H1 (cell line): ENCODE measurements around the gene EPM2A. TPM values are rescaled to one million over a fixed set of nuclear protein-coding genes. Genes with fewer than 3 reads are reported as not detected.

Experiments used
- CTCF ChIA-PET: fragments of 300-600 bp; sonication (Branson Sonifier 250); formaldehyde crosslinking; loops from one replicate; lab custom pipeline; 2021; ENCODE audit not compliant: partially characterized antibody; lab: Charles Lee
- POLR2A ChIA-PET: fragments of 300-600 bp; sonication (Branson Sonifier 250); formaldehyde crosslinking; loops from one replicate; lab custom pipeline; 2021; ENCODE audit warnings: inconsistent platforms; ENCODE audit not compliant: partially characterized antibody; lab: Charles Lee
- DNase-seq, 2 experiments: peaks; one replicate each; pipeline versions ENCODE4 v3.0.0 to v3.0.0-alpha.2; 2010 to 2022; ENCODE audit warnings: low spot score in 2 of 2, low read depth in 1 of 2, mixed read lengths in 1 of 2
- FAIRE-seq: peaks from 2 replicates; lab custom pipeline; 2011; peaks lifted over from hg19 to GRCh38; lab: Jason Lieb, UNC
- H2AFZ ChIP-seq: 2 replicates; pipeline ENCODE4 v1.8.1; 2012; ENCODE audit warnings: low read length, inconsistent platforms
- H2AK5ac ChIP-seq: 2 replicates; pipeline ENCODE4 v1.6.1; 2013; ENCODE audit warnings: low read depth, low read length
- H2BK120ac ChIP-seq: replicated peaks from 2 replicates; pipeline ENCODE3; 2013; ENCODE audit warnings: low read depth, low read length, inconsistent platforms
- H2BK12ac ChIP-seq: 2 replicates; pipeline ENCODE4 v1.6.1; 2013; ENCODE audit warnings: low read depth, low read length
- H2BK15ac ChIP-seq: 2 replicates; pipeline ENCODE4 v1.6.1; 2013; ENCODE audit warnings: low read length
- H2BK20ac ChIP-seq: 2 replicates; pipeline ENCODE4 v1.6.1; 2013; ENCODE audit warnings: low read length
- H2BK5ac ChIP-seq: 2 replicates; pipeline ENCODE4 v1.6.1; 2013; ENCODE audit warnings: low read depth, low read length
- H3K14ac ChIP-seq: 2 replicates; pipeline ENCODE4 v1.6.1; 2013; ENCODE audit warnings: inconsistent platforms; ENCODE audit not compliant: insufficient read length
- H3K18ac ChIP-seq: 2 replicates; pipeline ENCODE4 v1.6.1; 2013; ENCODE audit warnings: low read length; ENCODE audit errors: extremely low read depth
- H3K23ac ChIP-seq: 2 replicates; pipeline ENCODE4 v1.6.1; 2013; ENCODE audit warnings: inconsistent platforms; ENCODE audit not compliant: insufficient read length
- H3K23me2 ChIP-seq: 2 replicates; pipeline ENCODE4 v1.6.1; 2013; ENCODE audit warnings: low read depth, low read length
- H3K27ac ChIP-seq: 2 replicates; pipeline ENCODE4 v1.6.1; 2011; ENCODE audit warnings: low read depth, low read length, inconsistent platforms
- H3K27me3 ChIP-seq, 4 experiments: replicated peaks in 1 of 4; 1 replicate in 1 of 4; 2 replicates in 3 of 4; pipeline versions ENCODE4 v1.6.1 to v1.8.1; 2011 to 2013; ENCODE audit warnings: low read length in 3 of 4, mild to moderate bottlenecking in 3 of 4, inconsistent platforms in 2 of 4, mixed read lengths in 2 of 4, moderate library complexity in 1 of 4; ENCODE audit not compliant: control insufficient read depth in 3 of 4, insufficient read depth in 3 of 4; ENCODE audit errors: extremely low read depth in 1 of 4
- H3K36me3 ChIP-seq, 4 experiments: 2 replicates each; pipeline versions ENCODE4 v1.6.1 to v1.8.1; 2011 to 2013; ENCODE audit warnings: mild to moderate bottlenecking in 4 of 4, low read length in 3 of 4, moderate library complexity in 2 of 4, control low read depth in 1 of 4, inconsistent platforms in 1 of 4; ENCODE audit not compliant: insufficient read depth in 4 of 4, control insufficient read depth in 2 of 4
- H3K4ac ChIP-seq: replicated peaks from 2 replicates; pipeline ENCODE3; 2013; ENCODE audit warnings: low read length, low read depth, mixed read lengths, inconsistent platforms; ENCODE audit not compliant: insufficient read length
- H3K4me1 ChIP-seq, 4 experiments: replicated peaks in 1 of 4; 1 replicate in 1 of 4; 2 replicates in 3 of 4; pipeline versions ENCODE4 v1.6.1 to v1.8.1; 2011 to 2013; ENCODE audit warnings: low read length in 3 of 4, inconsistent platforms in 2 of 4, mixed read lengths in 1 of 4; ENCODE audit not compliant: insufficient read depth in 4 of 4, control insufficient read depth in 3 of 4
- H3K4me2 ChIP-seq, 2 experiments: 2 replicates each; pipeline versions ENCODE4 v1.6.1 to v1.8.1; 2011 to 2013; ENCODE audit warnings: low read depth in 2 of 2, low read length in 2 of 2, control low read depth in 1 of 2, inconsistent platforms in 1 of 2, mild to moderate bottlenecking in 1 of 2; ENCODE audit not compliant: insufficient read depth in 1 of 2
- H3K4me3 ChIP-seq, 4 experiments: fragments of 200-600, 300-600 bp in 1 of 4; sonication (generic), shearing (Covaris generic), sonication (Bioruptor Twin) in 1 of 4; 2 replicates each; pipeline versions ENCODE4 v1.5.1 to v1.8.1; 2011 to 2016; ENCODE audit warnings: low read length in 4 of 4, low read depth in 3 of 4, control low read depth in 2 of 4, inconsistent platforms in 2 of 4, mild to moderate bottlenecking in 2 of 4, mixed read lengths in 1 of 4, moderate library complexity in 1 of 4; ENCODE audit not compliant: insufficient read depth in 2 of 4; ENCODE audit errors: extremely low read depth in 1 of 4
- H3K56ac ChIP-seq: replicated peaks from 2 replicates; pipeline ENCODE3; 2013; ENCODE audit warnings: low read depth, mild to moderate bottlenecking, mixed read lengths, low read length, inconsistent platforms; ENCODE audit not compliant: insufficient read length
- H3K79me1 ChIP-seq: 2 replicates; pipeline ENCODE4 v1.6.1; 2013; ENCODE audit warnings: low read depth, low read length, control low read depth
- H3K79me2 ChIP-seq, 2 experiments: 2 replicates each; pipeline versions ENCODE4 v1.6.1 to v1.8.1; 2012 to 2013; ENCODE audit warnings: low read length in 2 of 2, mild to moderate bottlenecking in 2 of 2, inconsistent platforms in 1 of 2; ENCODE audit not compliant: insufficient read depth in 2 of 2, control insufficient read depth in 1 of 2
- H3K9ac ChIP-seq, 4 experiments: replicated peaks in 1 of 4; 1 replicate in 1 of 4; 2 replicates in 3 of 4; pipeline versions ENCODE4 v1.6.1 to v1.8.1; 2011 to 2013; ENCODE audit warnings: low read depth in 3 of 4, low read length in 3 of 4, control low read depth in 2 of 4, mild to moderate bottlenecking in 2 of 4, moderate library complexity in 2 of 4, inconsistent platforms in 1 of 4; ENCODE audit errors: extremely low read depth in 1 of 4
- H3K9me3 ChIP-seq, 2 experiments: 2 replicates each; pipeline versions ENCODE4 v1.6.1 to v1.8.1; 2012 to 2013; ENCODE audit warnings: mild to moderate bottlenecking in 2 of 2, moderate library complexity in 2 of 2, control low read depth in 1 of 2, inconsistent platforms in 1 of 2, low read depth in 1 of 2, low read length in 1 of 2, mixed read lengths in 1 of 2; ENCODE audit not compliant: insufficient read depth in 2 of 2
- H4K20me1 ChIP-seq, 2 experiments: replicated peaks in 1 of 2; 2 replicates each; pipeline versions ENCODE3 to v1.8.1; 2011 to 2013; ENCODE audit warnings: inconsistent platforms in 2 of 2, low read length in 2 of 2, mild to moderate bottlenecking in 1 of 2; ENCODE audit not compliant: insufficient read depth in 2 of 2, control insufficient read depth in 1 of 2
- H4K5ac ChIP-seq: 2 replicates; pipeline ENCODE4 v1.6.1; 2013; ENCODE audit warnings: low read length, low read depth, mixed read lengths, inconsistent platforms; ENCODE audit not compliant: insufficient read length
- H4K8ac ChIP-seq: 2 replicates; pipeline ENCODE4 v1.8.0; 2013; ENCODE audit warnings: mild to moderate bottlenecking, moderate library complexity, low read length, inconsistent platforms; ENCODE audit not compliant: insufficient read depth; ENCODE audit errors: extremely low read depth
- H4K91ac ChIP-seq: replicated peaks from 2 replicates; pipeline ENCODE3; 2013; ENCODE audit warnings: low read length, mixed read lengths, inconsistent platforms; ENCODE audit not compliant: insufficient read length
- CREB1 ChIP-seq: IDR thresholded peaks from 2 replicates; pipeline ENCODE4 v1.6.1; 2012; ENCODE audit warnings: inconsistent platforms
- SIRT6 ChIP-seq: IDR thresholded peaks from one replicate; pipeline ENCODE4 v1.7.1; 2012; ENCODE audit warnings: low read length, inconsistent platforms
- SRF ChIP-seq: IDR thresholded peaks from 2 replicates; pipeline ENCODE4 v1.6.1; 2011; ENCODE audit warnings: mild to moderate bottlenecking, low read depth, low read length, moderate library complexity
- TEAD4 ChIP-seq: IDR thresholded peaks from 2 replicates; pipeline ENCODE4 v1.6.1; 2012; ENCODE audit warnings: low read depth, low read length, inconsistent platforms, mixed read lengths
- USF2 ChIP-seq: IDR thresholded peaks from 2 replicates; pipeline ENCODE4 v1.6.1; 2011; ENCODE audit warnings: low read length, improper control_type of control experiment
- WGBS, 2 experiments: shearing (Covaris generic) in 1 of 2; methylation state at CpG; one replicate each; pipeline versions ENCODE4 v1.1.6 to v1.1.7; 2013 to 2015; ENCODE audit warnings: low lambda C conversion rate in 2 of 2, mixed read lengths in 2 of 2, inconsistent platforms in 1 of 2, low coverage in 1 of 2, missing lambda C conversion rate in 1 of 2; ENCODE audit not compliant: insufficient replicate concordance in 2 of 2, insufficient coverage in 1 of 2, insufficient read length in 1 of 2; ENCODE audit errors: extremely low coverage in 1 of 2, missing lambda C conversion rate in 1 of 2; 5-methylcytosine and 5-hydroxymethylcytosine counted together
- polyA plus RNA-seq, 7 experiments: library from polyadenylated mRNA; depleted of rRNA in 3 of 7; stranded (reverse) in 5 of 7; unstranded in 2 of 7; fragments of >200 nt in 5 of 7; fragments of 200-250 nt in 2 of 7; gene quantifications; 1 replicate in 5 of 7; 2 replicates in 1 of 7; 4 replicates in 1 of 7; pipeline versions ENCODE4 v1.2.1 to v1.2.3, GENCODE V29; 2011 to 2013; ENCODE audit warnings: missing spikeins in 2 of 7, mixed read lengths in 2 of 7
- total RNA-seq: library from RNA; stranded (reverse); fragmentation: NEBNext Ultra II Directional; extraction: Animal tissue kit (Norgen Biotek cat#: 25700); gene quantifications from 2 replicates; pipeline ENCODE4 v1.2.1, GENCODE V29; 2021

Gene EPM2A
- total and polyA plus RNA-seq, 2 of the 8 experiments (the other 6 are each of a cell fraction or from before 2014, with no cell fraction given), result 2.3 to 6.2 TPM

- H4K8ac ChIP-seq, result no peak overlapping the region
- H2AK5ac ChIP-seq, result no peak overlapping the region
- H2BK20ac ChIP-seq, result no peak overlapping the region
- no peak overlapping the region for H3K23ac ChIP-seq
- POLR2A ChIA-PET, result no interaction called here
- H4K5ac ChIP-seq, result no peak overlapping the region
- no peaks in the 10 kb centered on the region for H3K27me3 ChIP-seq
- no peak overlapping the region for H2BK12ac ChIP-seq
- no peaks in the 10 kb centered on the region for H4K20me1 ChIP-seq
- H4K91ac ChIP-seq, result no peak overlapping the region
- no peaks in the 10 kb centered on the region for H3K23me2 ChIP-seq
- FAIRE-seq (no peak), DNase-seq (no peak)
- TF ChIP-seq CREB1 (no peak), TEAD4 (no peak), SRF (no peak), USF2 (no peak), SIRT6 (no peak)
- CTCF ChIA-PET, result interaction anchor here (0.6 kb wide), 1 partner anchor 27 kb away, joined by 3 read pairs; no protein-coding TSS in a partner anchor
- no peak overlapping the region for H3K4me2 ChIP-seq
- H3K9me3 ChIP-seq, result peaks cover 0 to 5% of the 10 kb centered on the region in 2 experiments; a peak in 1 of 4 replicates
- no peak overlapping the region for H3K56ac ChIP-seq
- H3K4me1 ChIP-seq, result no peaks in the 10 kb centered on the region
- H3K79me1 ChIP-seq, result no peaks in the 10 kb centered on the region
- no peaks in the 10 kb centered on the region for H3K79me2 ChIP-seq
- H3K4me3 ChIP-seq, result no peak overlapping the region
- WGBS, 2 experiments, result 87% methylated on average over 5 of the region's 5 CpGs; no CpG with 5 or more reads in 1 of the 2 experiments
- H3K4ac ChIP-seq, result no peak overlapping the region
- H2BK15ac ChIP-seq, result no peak overlapping the region
- H3K36me3 ChIP-seq, result peaks cover 0 to 5% (median 0%) of the 10 kb centered on the region in 4 experiments; a peak in 2 of 8 replicates
- H3K18ac ChIP-seq, result no peak overlapping the region
- no peak overlapping the region for H3K9ac ChIP-seq
- H2BK120ac ChIP-seq, result no peak overlapping the region
- no peak overlapping the region for H3K27ac ChIP-seq
- no peak overlapping the region for H2AFZ ChIP-seq
- H3K14ac ChIP-seq, result no peak overlapping the region
- H2BK5ac ChIP-seq, result no peak overlapping the region
Observed at GRCh38 chr6:145707397-145707796, 27.9 kb downstream of the EPM2A start.
